ENCODE data around the gene LMF1.

Gene LMF1

DNA sequence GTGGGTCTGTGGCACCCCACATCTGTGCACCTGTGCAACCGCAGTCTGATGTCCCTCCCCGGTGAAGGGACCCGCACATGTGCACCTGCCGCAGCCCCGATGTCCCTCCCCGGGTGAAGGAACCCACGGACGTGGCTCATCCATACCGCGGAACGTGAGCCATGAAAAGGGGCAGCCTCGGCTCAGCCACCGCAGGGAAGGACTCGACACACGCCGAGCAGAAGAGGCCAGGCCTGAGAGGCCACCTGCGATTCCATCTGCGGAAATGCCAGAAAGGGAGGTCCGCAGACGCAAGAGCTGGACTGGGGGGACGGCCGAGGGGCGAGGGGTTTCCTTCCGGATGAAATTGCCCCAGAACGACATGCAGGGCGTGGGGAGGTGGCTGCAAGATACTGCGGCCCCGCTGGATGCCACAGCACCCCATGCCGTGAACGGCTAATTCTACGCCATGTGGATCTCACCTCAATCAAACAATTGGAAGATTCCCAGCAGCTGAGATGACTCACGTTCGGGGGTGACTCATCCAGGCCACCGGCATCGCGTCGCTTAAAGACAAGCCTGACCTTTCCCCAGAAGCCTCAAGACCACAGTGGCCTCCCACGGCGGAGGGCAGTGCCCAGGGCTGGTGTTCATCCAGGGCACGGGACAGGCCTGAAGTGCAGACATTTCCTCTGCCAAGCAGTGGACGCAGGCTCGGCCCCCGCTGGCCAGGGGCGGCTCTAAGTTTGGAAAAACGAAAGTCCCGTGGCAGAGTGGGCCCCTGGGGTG lies 31.8 kb upstream of the LMF1 start:
- DNase-seq: no peak

- DNase-seq: no peak
Observed at GRCh38 chr16:1001096-1001495, 30.3 kb upstream of the LMF1 start.

GRCh38 chr16:1000608-1001007 lies 29.8 kb upstream of the LMF1 start:
- DNase-seq: no peak

DNA sequence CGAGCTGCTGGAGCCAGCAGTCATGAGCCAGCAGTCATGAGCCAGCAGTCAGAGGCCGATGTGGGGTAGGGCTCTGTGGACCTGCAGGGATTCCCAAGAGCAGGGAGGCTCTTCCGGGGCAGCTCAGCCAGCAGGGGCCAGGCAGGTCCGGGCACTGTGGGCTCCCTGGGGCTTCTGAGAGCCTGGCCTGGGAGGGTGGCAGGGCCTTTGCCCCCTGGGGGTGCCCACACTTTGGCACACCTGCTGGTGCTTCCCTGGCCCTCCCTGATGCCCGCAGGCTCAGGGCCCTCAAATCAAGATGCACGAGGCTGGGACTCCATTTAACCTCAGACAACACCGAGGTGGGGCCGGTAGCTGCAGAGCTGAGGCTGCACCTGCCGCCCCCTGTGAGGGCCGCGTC lies 28.9 kb upstream of the LMF1 start:
- no peak for DNase-seq

- no peak for DNase-seq
Observed at GRCh38 chr16:998615-999014, 27.8 kb upstream of the LMF1 start.

DNA sequence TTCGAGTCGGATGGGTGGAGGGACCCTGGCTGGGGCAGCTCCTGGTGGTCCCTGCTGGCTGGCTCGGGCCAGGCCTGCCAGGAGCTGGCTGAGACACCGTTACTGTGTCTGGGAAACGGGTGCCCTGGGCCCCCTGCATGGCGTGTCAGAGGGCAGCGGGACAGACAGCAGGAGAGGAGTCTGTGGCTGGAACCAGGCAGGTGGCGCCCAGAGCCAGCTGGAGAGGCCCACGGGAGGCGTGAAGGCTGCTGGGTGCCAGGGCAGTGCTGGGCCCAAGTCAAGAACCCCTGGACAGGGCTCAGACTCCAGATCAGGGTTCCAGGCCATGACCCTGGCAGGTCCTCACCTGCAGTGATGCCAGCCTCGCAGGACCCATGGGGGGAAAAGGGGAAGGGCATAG lies 27.4 kb upstream of the LMF1 start:
- no peak for DNase-seq

DNA sequence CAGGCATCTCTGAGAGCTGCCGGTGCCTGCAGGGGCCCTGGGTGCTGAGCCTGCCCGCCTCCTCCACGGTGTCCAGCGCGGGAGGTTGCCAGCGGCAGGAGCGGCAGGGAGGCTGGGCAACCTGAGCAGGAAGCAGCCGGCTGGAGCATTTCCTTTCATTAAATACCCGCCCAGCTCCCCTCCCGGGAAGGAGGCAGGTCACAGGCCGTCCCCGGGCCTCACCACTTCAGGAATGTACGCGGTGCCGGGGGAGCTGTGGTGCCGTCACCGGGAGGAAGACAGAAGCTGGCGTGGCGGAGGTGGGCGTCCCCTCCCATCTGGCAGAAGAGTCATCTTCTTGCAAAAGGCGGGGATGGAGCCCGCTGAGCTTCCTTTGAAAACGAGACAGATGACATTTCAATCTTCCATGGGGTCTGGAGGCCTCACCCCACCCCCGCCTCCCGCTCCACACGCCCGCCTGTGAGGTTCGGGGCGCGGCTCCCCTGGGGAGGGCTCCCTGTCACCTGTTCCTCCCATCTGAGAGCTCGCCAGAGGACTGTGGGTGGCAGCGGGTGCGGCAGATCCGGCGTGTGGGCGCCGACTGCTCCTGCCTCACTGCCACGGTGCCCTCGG lies 26.8 kb upstream of the LMF1 start:
- peak in 2 of 3 experiments; percentile 11 to 20 for DNase-seq

DNA sequence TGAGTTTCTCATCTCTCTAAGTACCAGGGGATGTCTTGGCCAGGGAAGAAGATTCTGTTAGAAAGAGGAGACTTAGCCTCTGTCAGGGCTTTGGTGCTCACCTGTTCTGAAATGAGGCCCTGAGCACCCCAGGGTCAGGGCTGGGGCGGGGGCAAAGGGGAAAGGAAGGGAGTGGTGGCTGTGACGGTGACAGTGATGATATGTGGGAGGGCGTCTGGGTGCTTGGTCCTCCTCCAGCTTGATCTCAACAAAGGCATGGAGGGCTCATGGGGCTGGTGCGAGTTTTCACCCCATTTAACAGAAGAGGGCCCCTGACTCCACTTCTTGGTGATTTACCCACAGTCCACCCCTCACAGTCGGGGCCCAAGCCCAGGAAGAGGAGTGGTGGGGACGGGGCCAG lies 25.9 kb upstream of the LMF1 start:
- no peak for DNase-seq

DNA sequence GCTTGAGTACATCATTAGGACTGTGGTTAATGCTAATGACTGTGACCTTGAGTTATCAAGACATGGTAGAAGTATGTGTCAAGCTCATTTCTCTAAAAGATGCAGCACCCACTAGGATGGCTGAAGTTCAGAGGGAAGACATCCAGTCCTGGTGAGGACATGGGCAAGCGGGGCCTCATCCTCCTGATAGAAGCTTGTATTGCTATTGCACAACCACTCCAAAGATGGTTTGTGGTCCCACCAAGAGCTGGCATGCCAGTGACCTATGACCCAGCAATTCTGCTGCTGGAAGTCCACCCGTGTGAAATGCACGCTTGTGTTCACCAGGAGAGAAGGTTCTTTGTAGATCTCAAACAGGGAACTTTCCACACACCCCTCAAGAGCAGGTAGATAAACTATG lies 25.0 kb upstream of the LMF1 start:
- no peak for DNase-seq

DNA sequence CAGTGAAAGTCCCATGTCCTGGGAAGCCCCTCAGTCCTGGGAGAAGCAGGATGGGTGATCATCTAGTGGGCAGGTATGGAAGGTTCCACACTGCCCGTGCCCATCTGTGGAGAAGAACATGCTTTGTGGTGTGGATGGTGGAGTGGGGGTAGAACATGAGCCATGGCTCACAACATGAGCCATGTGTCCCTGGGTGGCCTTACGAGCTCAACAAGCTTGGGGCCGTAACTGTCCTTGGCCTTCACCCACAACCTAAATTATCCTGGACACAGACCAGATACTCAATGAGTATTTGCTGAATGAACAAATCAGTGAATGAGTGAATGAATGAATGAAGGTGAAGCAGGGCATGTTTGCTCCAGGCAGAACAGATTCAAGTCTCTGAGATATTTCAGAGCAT lies 24.3 kb upstream of the LMF1 start:
- DNase-seq: peak in 2 of 3 experiments; percentile 37 to 45

DNA sequence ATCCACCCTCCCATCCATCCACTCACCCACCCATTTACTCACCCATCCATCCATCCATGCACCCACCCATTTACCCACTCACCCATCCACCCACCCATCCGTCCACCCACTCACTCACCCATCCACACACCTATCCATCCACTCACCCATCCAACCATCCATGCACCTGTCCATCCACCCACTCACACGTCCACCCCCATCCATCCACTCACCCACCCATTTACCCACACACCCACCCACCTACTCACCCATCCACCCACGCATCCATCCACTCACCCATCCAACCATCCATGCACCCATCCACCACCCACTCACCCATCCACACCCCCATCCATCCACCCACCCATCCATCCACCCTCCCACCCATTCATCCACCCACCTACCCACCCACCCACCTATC lies 22.9 kb upstream of the LMF1 start:
- DNase-seq: no peak

DNA sequence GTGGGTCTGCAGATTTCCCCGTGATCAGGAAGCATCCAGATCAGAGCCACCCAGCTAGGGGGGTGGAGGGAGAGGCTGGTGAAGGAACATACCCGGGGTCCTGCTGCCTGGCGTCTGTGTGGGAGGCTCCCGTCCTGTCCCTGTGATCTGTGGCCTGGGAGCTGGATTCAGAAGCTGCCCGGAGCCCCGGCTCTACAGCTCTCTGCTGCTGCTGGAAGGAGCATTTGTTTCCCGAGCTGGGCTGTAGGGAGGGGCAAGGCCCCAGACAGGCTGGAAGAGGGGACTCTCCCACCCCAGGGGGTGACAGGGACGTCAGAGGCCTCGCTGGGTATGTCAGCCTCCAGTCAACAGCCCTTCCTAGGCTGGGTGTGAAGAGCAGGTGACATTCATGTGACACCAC lies 21.0 kb upstream of the LMF1 start:
- DNase-seq: no peak

- DNase-seq: no peak
Observed at GRCh38 chr16:991345-991744, 20.6 kb upstream of the LMF1 start.

- no peak for DNase-seq
Observed at GRCh38 chr16:990516-991291, 19.9 kb upstream of the LMF1 start.

- no peak for DNase-seq
Observed at GRCh38 chr16:989354-989814, 18.6 kb upstream of the LMF1 start.

DNA sequence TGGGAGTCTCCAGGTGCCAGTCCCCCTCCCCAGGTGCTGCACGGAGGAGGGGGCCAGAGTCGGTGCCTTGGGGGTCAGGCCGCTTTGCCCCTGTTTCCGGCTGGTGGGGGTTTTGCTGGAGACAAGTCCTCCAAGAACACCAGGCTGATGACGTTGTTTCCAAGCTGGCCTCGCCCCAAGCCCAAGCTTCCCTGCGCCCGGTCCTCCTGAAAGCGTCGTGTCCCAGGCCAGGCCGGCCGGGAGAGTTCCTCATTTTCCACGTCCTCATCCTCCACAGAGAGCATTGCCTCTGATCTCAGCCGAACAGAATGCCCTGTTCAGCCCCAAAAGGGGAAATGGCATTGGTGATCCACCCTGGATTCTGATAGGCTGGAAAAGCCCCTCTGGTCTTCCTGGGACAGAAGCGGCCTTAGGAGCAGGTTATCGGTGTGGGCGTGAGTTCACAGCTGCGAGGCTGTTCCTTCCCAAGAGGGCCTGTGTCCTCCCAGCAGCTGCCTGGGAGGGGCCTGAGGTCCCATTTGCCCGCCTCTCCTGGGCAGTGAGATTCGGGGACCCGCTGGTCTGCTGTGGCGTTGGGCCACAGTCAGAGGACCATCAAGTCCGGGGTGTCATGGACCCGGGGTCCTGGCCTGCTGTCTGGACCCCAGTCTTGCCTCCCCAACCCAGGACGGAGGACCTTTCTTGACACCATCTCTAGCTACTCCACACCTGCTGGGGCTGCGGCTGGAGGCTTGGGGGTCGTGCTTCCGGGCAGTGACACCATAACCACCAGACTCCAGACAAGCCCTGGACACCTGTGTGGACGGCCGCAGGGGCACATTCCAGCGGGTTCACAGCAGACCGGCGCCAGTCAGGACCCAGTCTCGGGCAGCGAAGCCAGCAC lies 17.9 kb upstream of the LMF1 start:
- DNase-seq: no peak

GRCh38 chr16:987906-988305 lies 17.1 kb upstream of the LMF1 start:
- DNase-seq: no peak

- no peak for DNase-seq
Observed at GRCh38 chr16:986925-987582, 16.3 kb upstream of the LMF1 start.

GRCh38 chr16:986411-986810 lies 15.6 kb upstream of the LMF1 start:
- no peak for DNase-seq

GRCh38 chr16:985646-986400 lies 15.0 kb upstream of the LMF1 start:
- DNase-seq: no peak
